IMR-90 (cell line): ENCODE measurements around the gene BTBD1. TPM values are rescaled to one million over a fixed set of nuclear protein-coding genes. Genes with fewer than 3 reads are reported as not detected.

Source experiments
- ATAC-seq: fragments of 200-7000 bp; cut with Tn5 transposase; 2 replicates; pipeline ENCODE4 v1.9.1; 2020; ENCODE audit warnings: low read depth, mild to moderate bottlenecking, moderate library complexity
- BruUV-seq: library from RNA; stranded (reverse); fragments of 400-500 nt; replicated peaks from 2 replicates; lab custom pipeline; 2021; lab: Mats Ljungman, UMichigan
- CTCF ChIA-PET: fragments of 300-600 bp; formaldehyde crosslinking; extraction: SDS; loops from one replicate; lab custom pipeline; 2021; ENCODE audit warnings: antibody characterized with exemption; lab: Yijun Ruan, JAX
- POLR2A ChIA-PET: fragments of 300-600 bp; sonication (Branson Sonifier 250); formaldehyde crosslinking; loops from one replicate; lab custom pipeline; 2022; ENCODE audit warnings: antibody characterized with exemption; ENCODE audit not compliant: unreplicated experiment; lab: Charles Lee
- DNase-seq: peaks from one replicate; pipeline ENCODE4 v3.0.0; 2013
- H2AFZ ChIP-seq: replicated peaks from 2 replicates; pipeline ENCODE3; 2013; ENCODE audit warnings: low read length, mild to moderate bottlenecking; ENCODE audit not compliant: poor library complexity
- H2AK5ac ChIP-seq: 2 replicates; pipeline ENCODE4 v1.6.1; 2013; ENCODE audit warnings: low read depth, low read length, inconsistent platforms
- H2AK9ac ChIP-seq: replicated peaks from 2 replicates; pipeline ENCODE3; 2013; ENCODE audit warnings: mild to moderate bottlenecking, low read depth, low read length, moderate library complexity; ENCODE audit not compliant: poor library complexity
- H2BK120ac ChIP-seq: 2 replicates; pipeline ENCODE4 v1.6.1; 2013; ENCODE audit warnings: low read depth, low read length, inconsistent platforms
- H2BK15ac ChIP-seq: 3 replicates; pipeline ENCODE4 v1.6.1; 2013; ENCODE audit warnings: low read depth, low read length, inconsistent platforms
- H2BK20ac ChIP-seq: 2 replicates; pipeline ENCODE4 v1.6.1; 2013; ENCODE audit warnings: low read depth, mild to moderate bottlenecking, inconsistent platforms, low read length, moderate library complexity
- H2BK5ac ChIP-seq: 2 replicates; pipeline ENCODE4 v1.6.1; 2013; ENCODE audit warnings: mild to moderate bottlenecking, low read depth, low read length, inconsistent platforms; ENCODE audit not compliant: poor library complexity, severe bottlenecking
- H3K14ac ChIP-seq: replicated peaks from 2 replicates; pipeline ENCODE4 v1.6.1; 2013; ENCODE audit warnings: low read depth, low read length, inconsistent platforms
- H3K18ac ChIP-seq: 2 replicates; pipeline ENCODE4 v1.6.1; 2013; ENCODE audit warnings: low read depth, low read length, control low read depth
- H3K23ac ChIP-seq: 2 replicates; pipeline ENCODE4 v1.6.1; 2013; ENCODE audit warnings: low read depth, low read length, inconsistent platforms
- H3K27ac ChIP-seq: 2 replicates; pipeline ENCODE4 v1.5.1; 2013; ENCODE audit warnings: mild to moderate bottlenecking, control low read depth, low read length; ENCODE audit not compliant: insufficient read depth
- H3K27me3 ChIP-seq: 2 replicates; pipeline ENCODE4 v1.6.1; 2013; ENCODE audit warnings: low read length; ENCODE audit not compliant: control insufficient read depth, insufficient read depth
- H3K36me3 ChIP-seq: 2 replicates; pipeline ENCODE4 v1.6.1; 2013; ENCODE audit warnings: low read length, mixed read lengths; ENCODE audit not compliant: control insufficient read depth, insufficient read depth
- H3K4ac ChIP-seq: 2 replicates; pipeline ENCODE4 v1.6.1; 2013; ENCODE audit warnings: low read depth, low read length, inconsistent platforms
- H3K4me1 ChIP-seq: 2 replicates; pipeline ENCODE4 v1.6.1; 2013; ENCODE audit warnings: low read length, mixed read lengths; ENCODE audit not compliant: control insufficient read depth, insufficient read depth
- H3K4me2 ChIP-seq: 2 replicates; pipeline ENCODE4 v1.6.1; 2013; ENCODE audit warnings: low read depth, mild to moderate bottlenecking, control low read depth, low read length, moderate library complexity
- H3K4me3 ChIP-seq: 2 replicates; pipeline ENCODE4 v1.5.1; 2013; ENCODE audit warnings: low read depth, mild to moderate bottlenecking, control low read depth, low read length, moderate library complexity; ENCODE audit not compliant: insufficient read depth
- H3K56ac ChIP-seq: 2 replicates; pipeline ENCODE4 v1.6.1; 2013; ENCODE audit warnings: low read length, inconsistent platforms; ENCODE audit not compliant: insufficient read depth; ENCODE audit errors: extremely low read depth
- H3K79me1 ChIP-seq, 2 experiments: 2 replicates each; pipeline ENCODE4 v1.6.1; 2013; ENCODE audit warnings: low read length in 2 of 2, inconsistent platforms in 1 of 2, low read depth in 1 of 2
- H3K9ac ChIP-seq: 2 replicates; pipeline ENCODE4 v1.6.1; 2013; ENCODE audit warnings: low read depth, low read length, control low read depth
- H3K9me1 ChIP-seq: 2 replicates; pipeline ENCODE4 v1.6.1; 2013; ENCODE audit warnings: low read length, inconsistent platforms; ENCODE audit not compliant: insufficient read depth
- H3K9me3 ChIP-seq: 2 replicates; pipeline ENCODE4 v1.6.1; 2013; ENCODE audit warnings: low read length; ENCODE audit not compliant: control insufficient read depth, insufficient read depth
- H4K20me1 ChIP-seq: 2 replicates; pipeline ENCODE4 v1.6.1; 2013; ENCODE audit warnings: low read length, inconsistent platforms; ENCODE audit not compliant: insufficient read depth
- H4K5ac ChIP-seq: 2 replicates; pipeline ENCODE4 v1.6.1; 2013; ENCODE audit warnings: mild to moderate bottlenecking, low read depth, low read length, control low read depth
- H4K8ac ChIP-seq, 2 experiments: 2 replicates each; pipeline ENCODE4 v1.6.1; 2013; ENCODE audit warnings: low read depth in 2 of 2, low read length in 2 of 2, control low read depth in 1 of 2, inconsistent platforms in 1 of 2
- H4K91ac ChIP-seq: 2 replicates; pipeline ENCODE4 v1.6.1; 2013; ENCODE audit warnings: low read depth, low read length, inconsistent platforms; ENCODE audit not compliant: insufficient read depth
- BHLHE40 ChIP-seq: fragments of 150-350 bp; IDR thresholded peaks from 2 replicates; pipeline ENCODE4 v1.6.1; 2016; ENCODE audit warnings: mild to moderate bottlenecking, low read depth, low read length
- CEBPB ChIP-seq: IDR thresholded peaks from 2 replicates; pipeline ENCODE4 v1.6.1; 2012; ENCODE audit warnings: low read depth, low read length, improper control_type of control experiment
- CHD1 ChIP-seq: IDR thresholded peaks from 2 replicates; pipeline ENCODE4 v1.6.1; 2012; ENCODE audit warnings: low read depth, low read length, improper control_type of control experiment
- CTCF ChIP-seq: conservative IDR thresholded peaks from 2 replicates; pipeline ENCODE4 v1.5.1; 2012; ENCODE audit warnings: mild to moderate bottlenecking, low read depth, low read length, improper control_type of control experiment
- ELK1 ChIP-seq: fragments of 150-350 bp; IDR thresholded peaks from 2 replicates; pipeline ENCODE4 v1.6.1; 2016; ENCODE audit warnings: low read depth, mild to moderate bottlenecking, low read length, moderate library complexity, borderline replicate concordance
- FOS ChIP-seq: fragments of 150-350 bp; IDR thresholded peaks from 2 replicates; pipeline ENCODE4 v1.6.1; 2016; ENCODE audit warnings: low read depth, low read length
- MAFK ChIP-seq: IDR thresholded peaks from 2 replicates; pipeline ENCODE4 v1.6.1; 2012; ENCODE audit warnings: low read depth, low read length, improper control_type of control experiment
- MAZ ChIP-seq: IDR thresholded peaks from 2 replicates; pipeline ENCODE4 v1.6.1; 2012; ENCODE audit warnings: low read depth, mild to moderate bottlenecking, low read length, improper control_type of control experiment, moderate library complexity, borderline replicate concordance
- MXI1 ChIP-seq: IDR thresholded peaks from 2 replicates; pipeline ENCODE4 v1.6.1; 2012; ENCODE audit warnings: low read depth, mild to moderate bottlenecking, low read length, moderate library complexity, borderline replicate concordance
- NFE2L2 ChIP-seq: fragments of 150-350 bp; IDR thresholded peaks from 2 replicates; pipeline ENCODE4 v1.6.1; 2016; ENCODE audit warnings: low read depth, mild to moderate bottlenecking, low read length
- POLR2A ChIP-seq: IDR thresholded peaks from 2 replicates; pipeline ENCODE4 v1.6.1; 2012; ENCODE audit warnings: mild to moderate bottlenecking, low read depth, low read length
- RAD21 ChIP-seq: IDR thresholded peaks from 2 replicates; pipeline ENCODE4 v1.6.1; 2012; ENCODE audit warnings: low read length, improper control_type of control experiment
- RCOR1 ChIP-seq: IDR thresholded peaks from 2 replicates; pipeline ENCODE4 v1.6.1; 2012; ENCODE audit warnings: mild to moderate bottlenecking, low read length, improper control_type of control experiment; ENCODE audit not compliant: insufficient replicate concordance
- RFX5 ChIP-seq: IDR thresholded peaks from 2 replicates; pipeline ENCODE4 v1.8.0; 2012; ENCODE audit warnings: low read depth, mild to moderate bottlenecking, low read length, moderate library complexity
- SMC3 ChIP-seq: fragments of 150-350 bp; IDR thresholded peaks from 2 replicates; pipeline ENCODE4 v1.6.1; 2016; ENCODE audit warnings: low read depth, mild to moderate bottlenecking, antibody characterized with exemption, low read length, moderate library complexity
- USF2 ChIP-seq: fragments of 150-350 bp; IDR thresholded peaks from 2 replicates; pipeline ENCODE4 v1.6.1; 2017; ENCODE audit warnings: mild to moderate bottlenecking, antibody characterized with exemption, low read length, low read depth
- WGBS, 2 experiments: methylation state at CpG; one replicate each; pipeline versions ENCODE4 v1.1.5 to v1.1.7; 2013; ENCODE audit warnings: missing lambda C conversion rate in 2 of 2; ENCODE audit not compliant: insufficient read length in 1 of 2; ENCODE audit errors: extremely low coverage in 2 of 2; 5-methylcytosine and 5-hydroxymethylcytosine counted together
- dilution Hi-C: fragments of 300-500 bp; cut with HindIII; formaldehyde crosslinking; loops from one replicate; pipeline ENCODE4 v1.14.3; 2018; ENCODE audit warnings: low sequenced_read_pairs; ENCODE audit not compliant: unreplicated experiment
- in situ Hi-C: fragments of 300-500 bp; cut with MboI; formaldehyde crosslinking; loops from 3 replicates; pipeline ENCODE4 v1.14.3; 2019; ENCODE audit warnings: low sequenced_read_pairs, inconsistent platforms, mixed read lengths
- intact Hi-C: fragments of 100-400 bp; cut with micrococcal nuclease; formaldehyde crosslinking; loops from 2 replicates; pipeline ENCODE4 v1.10.0; 2022
- polyA plus RNA-seq, 3 experiments: library from polyadenylated mRNA; depleted of rRNA; stranded (reverse); fragments of >200 nt; gene quantifications; 2 replicates each; pipeline ENCODE4 v1.2.3, GENCODE V29; 2012; ENCODE audit warnings: low replicate concordance in 1 of 3
- total RNA-seq: library from RNA; depleted of rRNA; stranded (reverse); fragments of >200 nt; gene quantifications from 2 replicates; pipeline ENCODE4 v1.2.3, GENCODE V29; 2012

BTBD1 gene
- total and polyA plus RNA-seq, 2 of the 4 experiments (the other 2 are of a cell fraction): 39.3 to 78.7 TPM

- no CpG with 5 or more reads among the region's 2 CpGs for WGBS, 2 experiments
- Histone ChIP-seq H3K27me3 (peaks cover 4% of the 10 kb centered on the region; the same call in 1 of the 2 replicates), H2BK120ac (no peak overlapping the region), H3K14ac (no peak overlapping the region), H3K79me1 (no peaks in the 10 kb centered on the region), H2BK20ac (no peak overlapping the region), H3K18ac (no peak overlapping the region), H3K4me2 (no peak overlapping the region), H2AFZ (no peak overlapping the region), H2BK15ac (no peak overlapping the region), H4K5ac (no peak overlapping the region), H3K4me3 (no peak overlapping the region), H3K9ac (no peak overlapping the region), H3K4me1 (no peaks in the 10 kb centered on the region), H4K20me1 (no peaks in the 10 kb centered on the region), H3K36me3 (no peaks in the 10 kb centered on the region), H3K9me1 (no peaks in the 10 kb centered on the region), H3K9me3 (no peaks in the 10 kb centered on the region), H2AK5ac (no peak overlapping the region), H3K23ac (no peak overlapping the region), H4K8ac (no peak overlapping the region), H2AK9ac (no peak overlapping the region), H3K56ac (no peak overlapping the region), H2BK5ac (no peak overlapping the region), H3K27ac (no peak overlapping the region), H3K4ac (no peak overlapping the region), H4K91ac (no peak overlapping the region)
- dilution Hi-C loops (no loop called here), intact Hi-C loops (no loop called here), in situ Hi-C loops (no loop called here)
- BruUV-seq: no TSS peak
- ChIA-PET CTCF (no interaction called here), POLR2A (no interaction called here)
- no peak for ATAC-seq
- TF ChIP-seq NFE2L2 (no peak), MAFK (no peak), MXI1 (no peak), RCOR1 (no peak), FOS (no peak), CHD1 (no peak), USF2 (no peak), BHLHE40 (no peak), CEBPB (no peak), RAD21 (no peak), SMC3 (no peak), POLR2A (no peak), ELK1 (no peak), MAZ (no peak), RFX5 (no peak), CTCF (no peak)
- DNase-seq: no peak
Observed at GRCh38 chr15:83088876-83089275, 21.8 kb upstream of the BTBD1 start.
